ENCODE measurements around the gene UPK3BL2. TPM values are rescaled to one million over a fixed set of nuclear protein-coding genes. Genes with fewer than 3 reads are reported as not detected.
"Not testable (repeated sequence)": the region's sequence is repeated elsewhere in the genome, so short reads cannot be mapped to it uniquely, and the experiment has no call there.

Gene UPK3BL2
- total and polyA plus RNA-seq, 2 of the 4 experiments (the other 2 are of a cell fraction) = 0.18 to 5.7 TPM

DNA sequence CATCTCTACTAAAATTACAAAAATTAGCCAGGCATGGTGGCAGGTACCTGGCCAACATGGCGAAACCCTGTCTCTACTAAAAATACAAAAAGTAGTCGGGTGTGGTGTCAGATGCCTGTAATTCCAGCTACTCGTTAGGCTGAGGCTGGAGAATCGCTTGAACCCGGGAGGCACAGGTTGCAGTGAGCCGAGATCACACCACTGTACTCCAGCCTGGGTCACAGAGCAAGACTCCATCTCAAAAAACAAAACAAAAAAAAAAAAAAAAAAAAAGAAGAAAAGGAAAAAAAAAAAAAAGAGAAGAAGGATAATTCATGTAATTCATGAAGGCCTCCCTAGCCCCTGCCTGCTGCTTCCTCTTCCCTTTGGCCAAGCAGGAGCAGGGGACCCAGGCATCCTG is 2.9 kb downstream of the UPK3BL2 start:
- not testable (repeated sequence) for H2AK9ac ChIP-seq (replicated peaks; ENCODE audit: low read depth, low read length, poor library complexity)

DNA sequence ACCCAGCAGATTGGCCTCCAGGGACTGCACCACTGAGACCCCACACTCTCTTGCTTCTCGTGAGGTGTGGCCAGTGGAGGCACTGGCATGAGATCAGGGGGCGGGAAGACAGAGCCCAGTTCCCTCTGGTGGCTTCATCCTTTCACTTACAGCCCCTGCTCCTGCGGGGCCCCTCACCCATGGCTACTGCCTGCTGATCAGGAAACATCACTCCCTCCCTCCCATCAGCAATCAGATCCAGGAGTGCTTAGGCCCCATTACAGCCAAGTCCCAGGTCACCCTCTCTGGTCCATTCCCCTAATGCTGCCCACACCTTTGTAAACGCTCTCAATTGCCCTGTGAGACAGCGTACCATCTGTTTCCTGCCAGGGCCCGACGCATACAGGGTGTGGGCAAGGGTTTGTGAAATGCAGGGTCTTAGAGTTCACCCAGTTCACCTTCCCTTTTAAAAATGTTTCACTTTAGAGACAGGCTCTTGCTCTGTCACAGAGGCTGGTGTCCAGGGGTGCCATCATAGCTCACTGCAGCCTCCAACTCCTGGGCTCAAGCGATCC is 8.4 kb downstream of the UPK3BL2 start:
- H3K9me1 ChIP-seq (ENCODE audit: insufficient read depth, low read length); BruUV-seq (replicated peaks); H4K91ac ChIP-seq (ENCODE audit: insufficient read depth, low read depth, low read length); H3K4me1 ChIP-seq (ENCODE audit: control insufficient read depth, insufficient read depth, low read length); CTCF ChIA-PET; H3K23ac ChIP-seq (ENCODE audit: low read depth, low read length); H3K14ac ChIP-seq (replicated peaks; ENCODE audit: low read depth, low read length); in situ Hi-C loops (cut with MboI; ENCODE audit: low sequenced_read_pairs); H2BK120ac ChIP-seq (ENCODE audit: low read depth, low read length); intact Hi-C loops (cut with micrococcal nuclease); H3K79me1 ChIP-seq (ENCODE audit: low read depth in 1 of 2, low read length in 2 of 2); H4K20me1 ChIP-seq (ENCODE audit: insufficient read depth, low read length); H3K18ac ChIP-seq (ENCODE audit: low read depth, low read length); POLR2A ChIA-PET (ENCODE audit: unreplicated experiment); ATAC-seq (ENCODE audit: low read depth); H3K4me2 ChIP-seq (ENCODE audit: low read depth, low read length); H2BK20ac ChIP-seq (ENCODE audit: low read depth, low read length); H2AFZ ChIP-seq (replicated peaks; ENCODE audit: low read length, poor library complexity); H3K4me3 ChIP-seq (ENCODE audit: insufficient read depth, low read depth, low read length); H3K4ac ChIP-seq (ENCODE audit: low read depth, low read length); H3K36me3 ChIP-seq (ENCODE audit: control insufficient read depth, insufficient read depth, low read length); H2BK15ac ChIP-seq (ENCODE audit: low read depth, low read length); H4K8ac ChIP-seq (ENCODE audit: low read depth in 2 of 2, low read length in 2 of 2); H3K27ac ChIP-seq (ENCODE audit: insufficient read depth, low read length); H2BK5ac ChIP-seq (ENCODE audit: low read depth, low read length, poor library complexity, severe bottlenecking); H3K9me3 ChIP-seq (ENCODE audit: control insufficient read depth, insufficient read depth, low read length); H3K56ac ChIP-seq (ENCODE audit: extremely low read depth, insufficient read depth, low read length); H2AK5ac ChIP-seq (ENCODE audit: low read depth, low read length); H4K5ac ChIP-seq (ENCODE audit: low read depth, low read length); dilution Hi-C loops (cut with HindIII; ENCODE audit: low sequenced_read_pairs, unreplicated experiment); H2AK9ac ChIP-seq (replicated peaks; ENCODE audit: low read depth, low read length, poor library complexity); H3K27me3 ChIP-seq (ENCODE audit: control insufficient read depth, insufficient read depth, low read length); DNase-seq; H3K9ac ChIP-seq (ENCODE audit: low read depth, low read length): not testable (repeated sequence)
- 63% methylated on average over 1 of the region's 8 CpGs; no CpG with 5 or more reads in 1 of the 2 experiments for WGBS, 2 experiments (ENCODE audit: extremely low coverage in 2 of 2, insufficient read length in 1 of 2)

More for the DNA sequence above, 2.9 kb downstream of the UPK3BL2 start:
- H3K9me3 ChIP-seq (ENCODE audit: control insufficient read depth, insufficient read depth, low read length); intact Hi-C loops (cut with micrococcal nuclease); H2BK15ac ChIP-seq (ENCODE audit: low read depth, low read length); H3K4me1 ChIP-seq (ENCODE audit: control insufficient read depth, insufficient read depth, low read length); DNase-seq; H2AK5ac ChIP-seq (ENCODE audit: low read depth, low read length); H3K14ac ChIP-seq (replicated peaks; ENCODE audit: low read depth, low read length); H4K8ac ChIP-seq (ENCODE audit: low read depth in 2 of 2, low read length in 2 of 2); POLR2A ChIA-PET (ENCODE audit: unreplicated experiment); H3K4me3 ChIP-seq (ENCODE audit: insufficient read depth, low read depth, low read length); H3K36me3 ChIP-seq (ENCODE audit: control insufficient read depth, insufficient read depth, low read length); H4K5ac ChIP-seq (ENCODE audit: low read depth, low read length); H3K79me1 ChIP-seq (ENCODE audit: low read depth in 1 of 2, low read length in 2 of 2); H3K27ac ChIP-seq (ENCODE audit: insufficient read depth, low read length); H3K56ac ChIP-seq (ENCODE audit: extremely low read depth, insufficient read depth, low read length); H3K4ac ChIP-seq (ENCODE audit: low read depth, low read length); dilution Hi-C loops (cut with HindIII; ENCODE audit: low sequenced_read_pairs, unreplicated experiment); H3K9ac ChIP-seq (ENCODE audit: low read depth, low read length); in situ Hi-C loops (cut with MboI; ENCODE audit: low sequenced_read_pairs); ATAC-seq (ENCODE audit: low read depth); H2AFZ ChIP-seq (replicated peaks; ENCODE audit: low read length, poor library complexity); H3K18ac ChIP-seq (ENCODE audit: low read depth, low read length); H2BK5ac ChIP-seq (ENCODE audit: low read depth, low read length, poor library complexity, severe bottlenecking); H3K23ac ChIP-seq (ENCODE audit: low read depth, low read length); CTCF ChIA-PET; H4K91ac ChIP-seq (ENCODE audit: insufficient read depth, low read depth, low read length); H3K4me2 ChIP-seq (ENCODE audit: low read depth, low read length); H3K9me1 ChIP-seq (ENCODE audit: insufficient read depth, low read length); H4K20me1 ChIP-seq (ENCODE audit: insufficient read depth, low read length); H2BK120ac ChIP-seq (ENCODE audit: low read depth, low read length); H2BK20ac ChIP-seq (ENCODE audit: low read depth, low read length); BruUV-seq (replicated peaks); H3K27me3 ChIP-seq (ENCODE audit: control insufficient read depth, insufficient read depth, low read length): not testable (repeated sequence)
- no CpG with 5 or more reads among the region's 6 CpGs for WGBS, 2 experiments (ENCODE audit: extremely low coverage in 2 of 2, insufficient read length in 1 of 2)
